HG03565 (cell line): ENCODE results near the gene KCNA3.

Experiments
- ATAC-seq: cut with Tn5 transposase; IDR thresholded peaks from one replicate; pipeline ENCODE4 v1.9.1; 2021; ENCODE audit warnings: mild to moderate bottlenecking, moderate library complexity; ENCODE audit not compliant: unreplicated experiment

The KCNA3 gene

DNA sequence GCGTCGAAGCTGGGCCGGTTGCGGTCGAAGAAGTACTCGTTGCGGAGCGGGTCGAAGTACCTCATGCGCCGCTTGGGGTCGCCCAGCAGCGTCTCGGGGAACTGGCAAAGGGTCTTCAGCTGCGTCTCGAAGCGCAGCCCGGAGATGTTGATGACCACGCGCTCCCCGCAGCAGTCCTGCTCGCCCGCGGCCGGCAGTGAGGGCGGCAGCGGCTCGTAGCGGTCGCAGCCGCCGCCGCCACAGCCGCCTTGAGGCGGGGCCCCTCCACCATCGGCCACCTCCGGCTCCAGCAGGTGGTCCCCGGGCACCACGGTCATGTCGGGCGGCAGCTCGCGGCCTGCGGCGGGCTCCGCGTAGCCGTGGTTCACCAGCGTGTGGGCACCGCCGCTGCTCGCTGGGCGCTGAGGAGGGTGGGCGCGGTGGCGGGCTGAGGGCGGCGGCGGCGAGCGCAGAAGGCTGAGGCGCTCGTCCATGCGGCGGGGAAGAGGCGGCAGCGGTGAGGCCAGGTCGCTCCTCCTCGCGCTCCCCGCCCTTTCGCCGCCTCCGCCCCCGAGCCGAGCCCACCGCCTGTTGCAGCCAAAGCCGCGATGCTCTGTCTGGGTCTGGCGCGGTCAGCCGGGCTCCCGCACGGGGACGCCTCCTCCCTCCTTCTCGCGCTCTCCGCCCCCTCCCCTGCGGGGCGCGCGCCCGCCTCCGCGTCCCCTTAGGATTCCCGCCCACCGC, at the start of gene KCNA3:
TSS of gene KCNA3 (minus strand) at position 604 of the 723 bp plus-strand sequence. CDS start at position 473, 131 bp downstream.
- no peak for ATAC-seq

DNA sequence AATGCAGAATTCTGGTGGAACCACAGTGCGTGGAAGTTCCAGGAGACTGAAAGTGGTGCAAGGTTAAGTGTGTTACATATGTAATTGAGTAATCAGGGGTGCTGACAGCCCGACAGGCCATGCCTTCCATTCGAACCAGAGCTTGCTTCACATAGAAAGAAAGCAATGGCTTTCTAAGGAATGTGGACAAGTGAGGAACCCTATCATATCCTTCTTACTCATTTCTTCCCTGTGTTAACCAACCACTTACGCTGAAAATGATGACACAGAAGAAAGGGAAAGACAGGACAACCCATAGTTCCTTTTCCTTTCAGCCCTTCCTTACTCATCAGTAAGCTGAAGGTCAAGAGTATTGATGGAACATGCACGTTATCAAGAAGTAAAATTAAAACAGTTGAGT, 48.1 kb upstream of the KCNA3 start:
- no peak for ATAC-seq

DNA sequence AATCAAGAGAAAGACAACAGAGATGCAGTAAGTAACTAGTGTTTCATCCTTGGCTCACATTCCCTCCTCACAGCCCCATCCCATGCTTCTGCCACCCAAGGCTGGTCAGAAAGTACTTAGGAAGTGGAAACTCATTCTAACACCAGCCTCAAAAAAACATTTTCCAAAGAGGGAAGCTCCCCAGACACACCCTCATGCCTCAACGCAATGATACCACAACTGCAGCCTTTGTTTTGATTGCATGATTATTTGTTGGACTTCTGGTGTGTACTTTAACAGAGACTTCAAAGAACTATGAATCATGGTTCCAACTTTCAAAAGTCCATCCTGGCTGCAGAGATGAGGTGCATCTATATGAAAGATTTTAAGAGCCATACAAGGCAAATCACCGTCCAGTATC, 45.2 kb upstream of the KCNA3 start:
- ATAC-seq, result no peak

DNA sequence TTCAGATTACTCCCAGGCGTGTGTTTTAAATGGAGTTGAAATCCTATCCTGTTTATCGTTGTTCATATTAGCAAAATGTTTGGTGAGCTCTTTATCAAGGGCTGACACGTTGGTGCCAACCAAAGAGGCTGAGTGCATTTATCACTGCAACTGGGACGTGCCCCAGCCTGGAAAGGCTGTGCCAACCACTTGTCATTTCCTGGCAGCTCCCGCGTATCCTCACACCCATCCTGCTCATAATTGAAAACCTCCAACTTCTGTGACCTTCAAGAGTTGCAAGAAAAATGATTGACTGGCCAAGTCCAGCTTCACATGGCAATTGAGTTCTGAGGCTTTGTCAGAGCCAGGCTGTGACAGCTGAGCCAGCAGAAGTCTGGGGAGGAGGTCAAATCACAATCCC, 43.7 kb upstream of the KCNA3 start:
- no peak for ATAC-seq

DNA sequence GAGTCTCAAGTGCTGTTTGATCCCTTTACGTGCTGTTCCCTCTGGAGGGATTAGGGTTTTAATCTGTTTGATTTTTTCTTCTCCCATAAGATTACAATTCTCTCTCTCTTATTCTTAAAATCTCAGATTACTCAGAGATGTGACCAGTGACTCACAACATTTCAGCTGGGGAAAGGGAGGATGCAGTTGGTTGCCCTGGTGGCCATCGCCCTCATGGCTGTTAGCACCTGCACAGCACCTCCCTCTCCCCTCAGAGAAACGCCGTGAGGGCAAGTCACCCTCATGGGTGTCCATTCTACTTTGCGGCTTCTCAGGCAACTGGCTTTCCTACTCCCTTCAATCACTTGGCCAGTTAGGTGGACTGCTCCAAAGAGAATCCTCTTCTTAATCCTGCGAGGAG, 42.4 kb upstream of the KCNA3 start:
- no peak for ATAC-seq

DNA sequence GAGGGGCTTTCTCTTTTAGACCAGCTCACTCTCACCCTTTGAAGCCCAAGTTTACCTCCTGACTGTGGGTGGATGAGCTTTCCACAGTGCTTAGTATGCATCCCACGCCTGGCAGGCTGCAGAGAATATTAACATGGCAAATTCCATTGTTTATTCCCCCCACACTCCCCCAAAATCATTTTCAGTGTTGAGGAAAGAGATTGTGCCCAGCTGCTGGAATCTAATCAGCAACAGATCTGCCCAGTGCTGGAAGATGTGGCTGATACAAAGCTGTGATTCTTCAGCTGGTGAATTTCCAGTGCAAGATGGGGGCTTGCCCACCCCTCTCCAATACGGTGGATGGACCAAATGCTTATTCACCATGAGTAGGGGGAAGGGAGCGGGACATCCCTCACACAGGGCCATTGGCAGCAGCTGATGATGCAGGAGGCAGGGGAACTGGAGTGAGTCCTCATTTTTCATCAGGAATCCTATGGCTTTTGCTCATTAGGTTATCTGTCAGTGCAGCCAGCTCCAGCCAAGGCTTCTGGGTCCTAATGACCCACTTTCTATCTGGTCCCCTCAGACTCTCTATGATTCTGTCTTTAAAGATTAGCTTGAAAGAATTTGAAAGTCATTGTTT, 39.7 kb upstream of the KCNA3 start:
- ATAC-seq, result no peak

DNA sequence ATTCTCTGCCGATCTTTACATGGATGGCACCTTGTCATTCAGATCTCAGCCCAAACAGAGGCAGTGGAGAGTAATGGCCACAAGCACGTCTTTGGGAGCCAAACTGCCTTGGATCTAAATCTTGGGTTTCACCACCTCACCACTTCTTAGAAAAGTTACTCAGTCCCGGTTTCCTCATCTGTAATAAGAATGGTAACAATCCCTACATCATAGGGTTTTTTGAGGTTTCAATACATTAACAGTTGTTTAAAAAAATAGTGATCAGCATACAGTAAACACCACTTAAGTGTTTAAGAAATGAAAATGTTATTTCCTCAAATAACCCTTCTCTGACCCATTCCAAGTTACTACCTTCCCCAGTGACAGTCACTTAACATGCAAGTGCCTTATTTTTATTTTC, 38.5 kb upstream of the KCNA3 start:
- no peak for ATAC-seq

DNA sequence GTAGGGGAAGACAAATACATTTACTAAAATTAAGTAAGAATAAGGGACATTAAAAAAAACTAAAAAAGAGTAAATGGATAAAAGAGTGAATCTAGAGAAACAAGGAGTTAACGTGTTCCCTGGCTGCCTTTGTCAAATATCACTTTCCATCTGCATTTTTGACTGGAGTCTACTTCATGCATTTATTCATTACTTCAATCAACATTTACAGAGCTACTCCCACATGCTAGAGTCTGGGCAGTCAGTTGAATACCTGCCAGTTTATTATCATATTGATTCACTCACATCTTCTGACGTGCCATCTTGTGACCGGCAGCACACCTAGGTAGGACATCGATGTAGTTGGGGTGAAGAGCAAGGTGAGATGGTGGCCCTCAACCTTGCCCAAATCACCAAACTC, 35.6 kb upstream of the KCNA3 start:
- no peak for ATAC-seq

DNA sequence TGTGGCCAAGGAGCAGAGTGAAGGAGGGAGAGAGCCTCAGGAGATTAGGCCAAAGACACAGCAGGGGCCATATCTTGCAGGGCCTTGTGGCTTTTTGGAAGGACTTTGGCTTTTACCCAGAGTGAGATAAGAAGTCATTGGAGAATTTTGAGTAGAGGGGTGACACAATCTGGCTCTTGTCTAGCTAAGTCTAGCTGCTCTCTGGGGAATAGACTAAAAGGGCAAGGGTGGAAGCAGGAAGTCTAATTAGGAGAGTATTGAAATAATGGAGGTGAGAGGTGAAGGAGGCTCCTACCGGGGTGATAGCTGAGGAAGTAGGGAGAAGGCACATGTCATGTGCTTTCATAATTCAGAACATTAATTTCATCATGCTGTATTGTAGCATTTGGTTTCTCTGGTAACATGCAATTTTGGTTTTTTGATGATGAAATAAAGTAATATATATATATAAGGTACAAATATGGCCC, 34.3 kb upstream of the KCNA3 start:
- no peak for ATAC-seq

DNA sequence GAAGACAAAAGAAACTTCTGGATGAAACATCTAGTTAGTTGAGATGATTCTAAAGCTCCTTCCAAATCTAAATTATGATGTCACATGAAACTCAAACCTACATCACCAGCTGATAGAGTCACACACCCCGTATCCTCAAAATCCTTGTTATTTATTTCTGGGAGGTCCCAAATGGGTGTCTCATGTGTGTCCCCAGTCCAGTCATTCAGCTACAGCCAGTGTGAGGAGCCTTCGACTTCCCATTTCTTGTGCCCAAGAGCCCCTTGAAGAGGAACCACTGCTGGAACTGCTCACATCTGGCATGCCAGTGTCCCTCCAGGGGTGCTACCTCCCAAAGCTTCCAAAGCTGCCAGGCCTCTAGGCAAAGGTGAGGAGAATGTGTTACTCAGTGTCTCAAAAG, 32.5 kb upstream of the KCNA3 start:
- ATAC-seq, result no peak

DNA sequence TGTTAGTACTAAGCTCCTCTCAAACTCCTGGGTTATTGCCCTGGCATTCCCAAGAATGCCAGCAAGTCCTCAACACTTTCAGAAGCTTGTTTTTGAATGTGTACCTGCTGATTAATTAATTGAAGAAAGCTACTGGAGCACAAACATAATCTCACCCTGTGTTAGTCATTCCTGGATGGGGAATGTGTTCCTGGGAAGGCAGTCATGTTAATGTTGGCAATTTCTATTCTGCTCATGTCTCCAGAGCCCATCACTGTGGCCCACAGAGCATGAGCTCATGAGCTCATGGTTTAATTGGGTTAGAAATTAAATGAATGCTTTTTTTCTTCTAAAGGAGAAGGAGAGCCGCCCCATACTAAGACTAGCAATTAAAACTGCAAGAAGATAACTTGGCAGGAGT, 31.9 kb upstream of the KCNA3 start:
- no peak for ATAC-seq

DNA sequence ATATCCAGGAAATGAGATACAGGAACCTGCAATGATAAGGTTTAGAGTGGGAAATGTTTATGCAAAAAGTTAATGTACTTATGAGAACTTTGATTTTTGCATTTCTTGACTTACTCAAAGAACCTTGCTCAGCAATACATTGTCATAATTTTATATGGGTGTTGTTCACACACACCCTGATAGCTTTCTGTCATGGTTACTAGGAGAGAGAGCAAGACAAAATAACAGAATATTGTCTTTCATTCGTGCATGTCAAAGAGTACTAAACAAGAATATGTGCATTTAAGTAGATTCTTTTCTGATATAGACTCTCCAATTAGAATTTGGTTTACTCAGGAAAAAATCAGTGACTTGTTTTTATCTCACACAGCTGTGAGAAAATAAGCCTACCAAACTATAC, 27.5 kb upstream of the KCNA3 start:
- ATAC-seq, result no peak

DNA sequence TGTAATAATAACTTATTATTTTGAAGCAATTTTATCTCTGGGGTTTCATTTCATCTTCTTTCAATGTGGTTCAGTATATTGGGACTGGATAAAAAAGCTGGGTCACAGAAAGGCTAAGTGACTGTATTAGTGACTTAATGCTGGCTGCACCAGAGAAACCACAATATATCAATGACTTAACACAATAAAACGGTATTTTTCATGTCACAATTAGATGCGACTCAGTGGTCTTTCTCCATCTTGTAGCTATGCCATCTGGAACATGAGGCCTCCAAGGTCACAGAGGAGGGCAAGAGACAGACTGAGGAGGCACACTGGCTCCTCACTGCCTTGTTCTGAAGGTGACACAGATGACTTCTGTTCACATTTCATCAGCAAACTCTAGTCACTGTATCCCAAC, 26.0 kb upstream of the KCNA3 start:
- no peak for ATAC-seq

DNA sequence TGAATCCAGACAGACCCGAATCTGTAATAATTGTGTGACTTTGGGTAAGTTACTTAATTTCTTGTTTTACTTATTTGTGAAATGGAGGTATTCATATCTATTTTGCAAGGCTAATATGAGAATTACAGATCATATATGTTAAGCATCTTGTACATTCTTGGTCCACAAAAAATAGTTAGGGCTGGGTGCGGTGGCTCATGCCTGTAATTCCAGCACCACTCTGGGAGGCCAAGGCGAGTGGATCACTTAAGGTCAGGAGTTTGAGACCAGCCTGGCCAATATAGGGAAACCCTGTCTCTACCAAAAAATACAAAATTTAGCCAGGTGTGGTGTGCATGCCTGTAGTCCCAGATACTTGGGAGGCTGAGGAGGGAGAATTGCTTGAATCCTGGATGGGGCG, 22.9 kb upstream of the KCNA3 start:
- no peak for ATAC-seq

DNA sequence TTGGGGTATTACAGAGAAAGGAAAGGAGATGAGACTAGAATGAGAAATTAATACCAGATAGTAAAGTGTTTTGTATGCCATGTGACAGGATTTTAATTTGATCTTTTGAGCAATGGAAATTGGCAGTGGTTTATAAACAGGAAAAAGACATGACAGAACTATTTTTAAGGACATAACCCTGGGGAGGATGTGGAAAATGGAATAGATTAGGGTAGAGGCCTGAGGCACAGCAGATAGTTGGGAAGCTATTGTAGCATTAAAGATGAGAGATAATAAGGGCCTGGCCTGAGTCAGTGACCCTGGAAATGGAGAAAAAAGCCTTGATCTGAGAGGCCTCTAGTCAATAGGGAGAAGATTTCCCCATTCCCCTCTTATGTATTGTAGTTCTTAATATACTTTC, 22.1 kb upstream of the KCNA3 start:
- ATAC-seq, result no peak

DNA sequence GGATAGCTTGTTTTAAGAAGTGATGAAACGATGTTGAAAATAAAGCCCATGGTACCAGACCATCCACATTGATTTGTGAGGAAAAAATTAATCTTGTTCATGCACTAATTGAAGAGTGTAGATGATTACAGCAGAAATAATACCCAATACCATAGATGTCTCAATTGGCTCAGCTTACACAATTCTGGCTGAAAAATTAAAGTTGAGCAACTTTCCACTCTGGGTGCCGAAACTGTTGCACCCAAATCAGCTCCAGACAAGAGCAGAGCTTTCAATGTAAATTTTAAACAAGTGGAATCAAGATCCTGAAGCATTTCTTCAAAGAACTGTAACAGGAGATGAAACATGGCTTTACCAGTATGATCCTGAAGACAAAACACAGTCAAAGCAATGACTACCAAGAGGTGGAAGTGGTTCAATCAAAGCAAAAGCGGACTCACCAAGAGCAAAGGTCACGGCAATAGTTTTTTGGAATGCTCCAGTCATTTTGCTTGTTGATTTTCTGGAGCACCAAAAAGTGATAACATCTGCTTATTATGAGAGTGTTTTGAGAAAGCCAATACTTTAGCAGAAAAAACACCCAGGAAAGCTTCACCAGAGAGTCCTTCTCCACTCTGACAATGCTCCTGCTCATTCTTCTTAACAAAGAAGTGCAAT, 16.1 kb upstream of the KCNA3 start:
- no peak for ATAC-seq

DNA sequence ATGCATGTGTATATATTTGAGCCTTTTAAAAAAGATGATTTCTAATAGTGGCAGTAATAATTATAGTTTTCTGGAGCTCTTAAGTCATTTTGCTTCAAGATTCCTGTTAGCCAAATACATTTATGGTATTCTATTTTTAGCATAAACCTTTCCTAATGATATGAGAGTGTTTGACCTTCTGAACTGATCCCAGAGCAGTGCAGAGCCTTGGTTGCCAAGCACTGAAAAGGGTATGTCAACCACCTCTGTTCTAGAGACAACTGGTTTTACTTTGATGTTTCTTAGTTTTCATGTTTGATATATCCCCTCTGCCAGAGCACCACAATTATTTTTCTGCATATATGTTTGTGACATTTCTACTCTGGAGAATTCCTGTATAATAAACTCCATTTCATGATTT, 15.1 kb upstream of the KCNA3 start:
- ATAC-seq, result no peak

DNA sequence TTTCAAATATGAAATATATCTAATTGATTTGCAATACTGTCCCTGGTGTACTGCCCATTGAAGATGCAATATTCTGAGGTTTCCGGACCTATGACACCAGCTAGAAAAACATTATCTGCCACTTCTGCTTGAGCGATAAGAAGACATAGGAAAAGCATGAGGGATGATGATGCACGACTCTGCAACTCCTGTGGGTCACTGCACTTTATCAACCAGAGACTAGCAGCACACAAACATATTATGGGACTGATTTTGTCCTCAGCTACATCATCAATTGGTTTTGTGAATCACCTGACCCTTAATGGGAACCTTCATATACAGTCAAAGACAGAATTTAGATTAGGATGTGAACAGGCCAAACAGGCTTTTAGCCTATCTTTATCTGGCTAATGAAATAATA, 13.8 kb upstream of the KCNA3 start:
- no peak for ATAC-seq

DNA sequence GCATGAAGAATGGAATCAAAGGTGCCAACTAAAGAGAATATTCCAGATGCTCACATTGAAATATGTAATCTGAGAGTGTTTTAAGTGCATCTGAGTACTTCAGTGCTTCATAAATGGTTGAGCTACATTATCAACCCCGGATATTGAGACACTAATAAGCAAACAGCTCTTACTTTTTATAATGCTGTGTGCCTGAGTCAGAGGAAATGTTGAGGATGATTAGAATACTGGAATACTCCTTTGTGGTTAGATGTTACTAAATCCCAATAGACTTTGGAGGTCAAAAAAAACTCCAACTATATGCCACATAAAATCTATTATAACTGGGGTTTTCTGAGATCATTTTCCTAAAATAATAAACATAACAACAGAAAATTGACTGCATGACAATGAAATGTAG, 12.5 kb upstream of the KCNA3 start:
- no peak for ATAC-seq

DNA sequence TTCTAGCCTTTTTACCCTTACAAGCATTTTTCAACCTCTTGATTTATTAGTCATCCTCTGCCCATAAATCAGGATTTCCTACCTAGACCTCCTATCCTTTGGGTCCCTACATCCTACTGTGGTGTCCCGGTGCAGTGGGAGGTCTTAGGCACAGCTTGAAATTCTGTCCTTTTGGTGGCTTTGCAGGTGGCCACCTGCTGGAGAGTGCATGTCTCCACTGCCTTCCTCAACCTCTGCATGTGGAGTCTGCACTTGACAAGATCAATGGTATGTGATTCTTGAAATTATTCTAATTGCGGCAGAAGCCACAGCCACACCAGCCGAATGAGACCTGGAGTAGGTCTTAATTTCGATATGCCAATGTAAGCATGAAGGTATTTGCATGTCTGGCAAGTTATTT, 11.4 kb upstream of the KCNA3 start:
- no peak for ATAC-seq

DNA sequence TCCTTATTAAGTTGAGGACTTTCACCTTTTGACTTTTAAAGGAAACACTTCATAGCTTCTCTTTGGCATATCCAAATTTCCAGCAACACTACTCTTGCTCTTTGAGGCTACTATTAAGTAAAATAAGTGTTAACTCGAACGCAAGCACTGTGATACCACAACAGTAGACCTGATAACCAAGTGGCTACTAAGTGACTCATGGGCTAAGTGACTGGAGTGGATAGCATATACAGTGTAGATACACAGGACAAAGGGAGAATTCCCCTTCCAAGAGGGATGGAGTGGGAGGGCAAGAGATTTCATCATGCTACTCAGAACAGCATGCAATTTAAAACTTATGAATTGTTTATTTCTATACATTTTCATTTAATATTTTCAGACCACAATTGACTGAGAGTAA, 9.8 kb upstream of the KCNA3 start:
- no peak for ATAC-seq

DNA sequence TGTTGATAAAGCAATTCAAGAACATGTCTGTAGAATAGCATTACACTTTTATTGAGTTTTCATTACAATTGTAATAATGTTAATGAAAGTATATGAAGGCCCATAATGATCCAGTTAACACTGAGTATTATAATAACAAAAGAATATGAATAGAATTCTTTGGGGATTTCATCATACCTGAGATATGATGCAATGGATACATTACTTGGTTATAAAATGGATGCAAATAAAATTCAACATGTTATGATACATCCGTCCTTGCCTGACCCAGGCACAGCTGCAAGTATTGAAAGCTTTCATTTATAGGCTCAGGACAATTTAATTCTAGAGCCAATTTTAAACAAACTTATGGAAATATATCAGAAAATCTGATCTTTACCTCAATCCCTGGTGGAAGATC, 8.2 kb upstream of the KCNA3 start:
- ATAC-seq, result no peak
